ENCODE measurements around the gene DACT2.
"Not testable (repeated sequence)": the region's sequence is repeated elsewhere in the genome, so short reads cannot be mapped to it uniquely, and the experiment has no call there.

Gene DACT2

DNA sequence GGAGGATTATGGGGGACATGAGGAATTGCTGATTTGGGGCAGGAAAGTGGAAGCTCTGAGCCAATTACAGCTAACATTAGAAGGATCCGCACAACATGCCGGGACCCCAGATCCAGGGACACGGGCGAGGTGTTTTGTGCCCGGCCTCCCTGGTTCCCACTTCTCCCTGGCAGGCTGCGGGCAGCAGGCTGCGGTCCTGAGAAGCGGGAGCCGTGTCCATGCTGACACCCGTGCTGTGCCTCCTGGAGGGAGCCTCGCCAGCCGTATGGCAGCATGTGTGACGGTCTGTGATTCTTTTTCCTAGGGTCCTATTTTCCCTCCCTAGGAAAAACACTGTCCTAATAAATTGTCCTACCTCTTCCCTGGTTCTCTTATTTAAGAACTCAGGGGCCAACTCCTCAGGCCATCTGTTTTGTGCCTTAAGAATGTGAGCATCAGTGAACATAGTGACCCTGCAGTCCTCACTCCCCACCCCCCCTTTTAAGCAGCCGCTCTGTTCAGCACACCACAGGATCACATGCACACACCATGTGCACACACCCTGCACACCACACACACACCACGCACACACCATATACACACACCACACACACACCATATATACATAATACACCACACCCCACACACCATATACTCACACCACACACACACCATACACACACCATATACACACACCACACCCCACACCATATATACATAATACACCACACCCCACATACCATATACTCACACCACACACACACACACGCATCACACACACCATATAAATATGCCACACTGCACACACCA is 49.9 kb downstream of the DACT2 start:
- in situ Hi-C loops (cut with MboI; ENCODE audit: low sequenced_read_pairs), result no loop called here

DNA sequence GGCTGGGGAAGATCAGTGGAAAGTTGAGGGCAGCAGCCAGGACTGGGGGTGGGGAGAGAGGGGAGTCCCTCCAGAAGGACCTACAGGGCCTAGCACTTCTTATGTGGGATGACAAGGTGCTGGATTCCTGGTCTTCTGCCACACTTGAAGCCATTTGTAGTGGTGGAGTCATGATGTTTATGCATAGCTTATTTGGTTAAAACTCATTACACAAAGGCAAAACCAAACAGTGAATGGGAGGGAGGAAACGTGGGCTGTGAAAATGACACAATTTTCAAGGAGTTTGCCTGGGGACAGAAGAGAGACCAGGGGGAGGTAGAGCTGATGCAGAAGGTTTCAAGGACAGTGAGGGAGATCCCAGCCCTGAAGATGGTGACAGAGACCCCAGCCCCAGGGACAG is 50.8 kb downstream of the DACT2 start:
- in situ Hi-C loops (cut with MboI; ENCODE audit: low sequenced_read_pairs), result no loop called here

DNA sequence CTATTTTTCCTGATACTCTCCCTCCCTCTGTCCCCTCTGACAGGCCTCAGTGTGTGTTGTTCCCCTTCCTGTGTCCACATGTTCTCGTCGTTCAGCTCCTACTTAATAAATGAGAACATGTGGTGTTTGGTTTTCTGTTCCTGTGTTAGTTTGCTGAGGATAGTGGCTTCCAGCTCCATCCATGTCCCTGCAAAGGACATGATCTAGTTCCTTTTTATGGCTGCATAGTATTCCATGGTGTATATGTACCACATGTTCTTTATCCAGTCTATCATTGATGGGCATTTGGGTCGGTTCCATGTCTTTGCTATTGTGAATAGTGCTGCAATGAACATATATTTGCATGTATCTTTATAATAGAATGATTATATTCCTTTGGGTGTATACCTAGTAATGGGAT is 51.8 kb downstream of the DACT2 start:
- in situ Hi-C loops (cut with MboI; ENCODE audit: low sequenced_read_pairs), result not testable (repeated sequence)

DNA sequence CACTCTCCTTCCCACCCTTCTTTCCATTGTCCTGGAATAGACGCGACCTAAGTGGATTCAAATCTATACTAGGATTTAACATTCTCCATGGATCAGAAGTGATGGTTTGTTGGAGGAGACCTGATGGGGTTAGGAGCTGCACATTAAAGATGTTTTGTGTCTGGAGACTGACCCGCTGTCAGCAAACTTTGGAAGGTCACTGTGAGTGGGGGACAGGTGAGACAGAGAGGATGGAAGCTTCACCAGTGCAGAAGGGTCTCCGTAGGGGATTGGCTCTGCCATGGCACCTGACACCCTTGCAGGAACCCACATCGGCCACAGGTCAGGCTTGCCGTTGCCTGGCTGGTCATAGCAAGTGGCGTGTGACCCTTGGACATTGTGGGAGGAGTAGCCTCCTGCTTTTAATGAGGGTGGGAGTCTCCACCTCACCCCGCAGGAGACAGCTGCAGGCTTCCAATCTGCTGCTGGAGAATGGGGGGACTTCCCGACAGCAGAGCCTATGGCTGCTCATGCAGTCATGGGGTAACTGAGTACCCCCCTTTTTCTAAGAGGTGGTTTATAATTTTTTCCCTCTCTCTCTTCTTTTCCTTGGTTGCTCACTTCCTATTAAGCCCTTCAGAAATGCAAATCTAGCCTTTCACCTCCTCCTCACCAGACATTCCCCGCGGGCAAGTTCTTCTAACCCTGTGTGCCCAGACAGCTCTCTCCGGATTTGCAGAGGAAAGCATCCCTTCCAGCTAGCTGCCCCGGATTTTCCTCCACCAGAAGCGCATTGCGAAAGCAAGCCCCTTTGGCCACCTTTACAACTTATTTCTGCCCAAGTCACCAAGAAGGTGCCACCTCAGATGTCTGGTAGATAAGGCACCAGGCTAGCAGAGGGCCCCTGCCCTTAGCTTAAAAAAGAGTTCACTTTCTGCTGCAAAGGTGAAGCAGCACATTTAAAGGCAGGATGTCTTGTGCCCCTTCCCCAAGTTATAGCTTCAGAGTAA is 53.5 kb downstream of the DACT2 start:
- in situ Hi-C loops (cut with MboI; ENCODE audit: low sequenced_read_pairs), result no loop called here

DNA sequence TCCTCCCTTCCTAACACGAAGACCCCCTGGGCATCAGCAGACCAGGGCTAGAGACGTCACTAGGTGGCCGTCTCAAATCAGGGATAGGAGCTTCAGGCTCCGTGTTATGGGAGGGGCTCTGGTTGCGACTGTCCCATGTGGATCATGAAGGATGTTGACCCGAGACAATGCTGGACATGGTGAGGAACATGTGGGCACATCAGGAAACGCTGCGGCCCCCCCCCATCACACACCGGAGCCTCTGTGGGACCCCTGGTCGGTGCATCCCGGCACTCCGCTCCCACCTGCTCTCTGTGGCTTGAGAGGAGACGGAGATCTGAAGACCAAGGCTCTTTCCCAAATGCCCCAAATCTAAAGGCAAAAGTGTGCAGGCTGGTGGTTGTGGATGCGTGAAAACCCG is 54.2 kb downstream of the DACT2 start:
- in situ Hi-C loops (cut with MboI; ENCODE audit: low sequenced_read_pairs), result no loop called here

DNA sequence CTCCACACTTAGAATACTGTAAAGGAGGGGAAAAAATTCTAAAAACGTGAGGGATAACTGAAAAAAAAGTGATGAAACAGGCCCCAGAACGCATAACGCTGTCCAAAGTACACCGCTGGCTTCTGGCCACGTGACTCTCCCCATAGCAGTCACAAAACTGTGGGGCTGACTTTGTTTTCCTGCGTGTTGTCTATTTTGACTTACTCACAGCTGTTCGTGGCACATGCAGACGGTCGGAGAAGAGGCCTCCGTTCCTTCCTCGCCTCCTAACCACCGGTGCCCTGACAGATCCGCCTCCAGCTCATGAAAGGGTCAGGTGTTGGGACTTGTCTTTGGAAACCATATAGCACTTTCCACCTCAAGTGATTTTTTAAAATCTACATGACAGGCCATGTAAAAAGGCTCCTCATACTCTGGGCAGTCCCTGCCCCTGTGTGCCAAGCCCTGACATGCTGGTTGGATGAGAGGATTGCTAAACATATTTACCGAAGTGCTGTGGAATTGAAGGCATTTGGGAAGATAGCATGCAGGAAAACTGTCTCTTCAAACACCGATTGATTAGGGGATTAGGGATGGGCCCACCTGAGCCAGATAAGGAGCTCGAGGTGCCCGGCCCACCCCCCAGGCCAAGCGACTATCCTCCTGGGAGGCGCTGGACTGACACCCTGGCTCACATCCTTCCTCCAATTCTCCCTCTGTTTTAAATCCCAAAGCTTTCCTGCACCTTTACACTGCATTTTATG is 54.8 kb downstream of the DACT2 start:
- in situ Hi-C loops (cut with MboI; ENCODE audit: low sequenced_read_pairs), result no loop called here

DNA sequence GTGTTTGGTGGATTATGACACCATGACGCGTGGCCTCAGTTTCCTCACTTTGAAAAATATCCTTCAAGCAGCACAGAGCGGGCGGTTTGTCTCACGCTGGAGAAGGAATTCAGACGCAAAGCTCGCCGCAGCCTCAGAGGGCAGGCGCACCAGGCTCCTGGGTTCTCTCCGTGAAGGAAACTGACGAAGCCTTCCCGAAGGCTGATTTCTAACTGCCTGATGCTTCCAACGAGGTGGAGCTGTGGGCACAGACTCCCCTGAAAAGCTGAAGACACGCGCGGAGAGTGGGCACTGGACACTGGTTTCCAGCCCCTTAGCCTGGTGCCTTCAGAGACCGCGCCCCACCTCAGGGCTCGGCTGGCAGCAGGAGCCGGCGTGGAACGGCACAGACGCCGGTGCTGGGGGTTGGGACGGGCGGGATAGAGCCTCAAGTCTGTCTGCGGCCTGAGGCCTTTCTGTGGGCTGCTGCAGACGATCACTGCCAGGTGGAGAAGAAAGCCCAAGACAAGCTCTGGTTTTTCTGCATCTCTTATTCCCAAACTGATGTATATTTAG is 56.1 kb downstream of the DACT2 start:
- in situ Hi-C loops (cut with MboI; ENCODE audit: low sequenced_read_pairs), result no loop called here

DNA sequence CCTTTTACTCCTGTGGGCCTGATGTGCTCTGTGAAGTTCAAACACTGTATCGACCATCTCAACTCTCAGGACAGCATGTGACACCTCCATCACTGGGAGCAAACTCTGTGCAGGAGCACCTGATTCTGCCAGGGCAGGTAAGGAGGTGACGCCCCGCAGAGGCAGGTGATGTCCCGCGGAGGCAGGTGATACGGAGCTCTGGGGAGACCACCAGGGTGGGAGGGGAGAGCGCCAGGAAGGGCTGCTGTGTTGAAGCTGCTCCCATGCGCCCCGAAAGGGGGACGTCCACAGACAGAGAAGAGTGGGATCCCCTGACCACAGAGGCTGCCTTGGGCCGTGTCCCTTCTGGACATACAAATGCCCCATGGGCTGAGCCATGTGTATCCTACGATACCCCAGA is 58.3 kb downstream of the DACT2 start:
- in situ Hi-C loops (cut with MboI; ENCODE audit: low sequenced_read_pairs), result no loop called here

DNA sequence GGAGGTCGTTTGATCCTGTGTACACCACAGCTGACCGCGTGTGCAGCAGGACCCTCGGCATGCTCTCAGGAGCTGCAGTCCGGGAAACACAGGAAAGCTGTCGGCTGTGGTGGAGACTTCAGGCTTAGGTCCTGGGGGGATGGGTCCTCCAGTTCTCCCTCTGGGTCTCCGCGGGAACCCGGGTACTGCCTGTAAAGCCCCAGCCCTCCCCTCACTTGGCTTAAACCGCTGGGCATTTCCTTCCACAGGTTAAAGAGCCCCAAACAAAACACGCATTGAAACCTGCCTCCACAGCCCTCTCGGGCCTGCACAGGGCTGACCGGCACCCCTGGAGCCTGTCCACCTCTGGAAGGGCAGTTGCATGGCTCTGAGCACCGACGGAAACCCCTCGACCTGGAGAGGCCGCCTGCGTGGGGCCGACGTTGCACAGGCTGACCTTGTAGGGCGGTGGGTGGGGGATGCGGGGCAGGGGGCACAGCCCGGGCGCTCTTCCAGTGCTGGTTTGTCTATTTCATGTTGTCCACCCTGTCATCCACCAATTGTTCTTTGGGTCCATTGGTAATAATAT is 59.1 kb downstream of the DACT2 start:
- in situ Hi-C loops (cut with MboI; ENCODE audit: low sequenced_read_pairs), result no loop called here

DNA sequence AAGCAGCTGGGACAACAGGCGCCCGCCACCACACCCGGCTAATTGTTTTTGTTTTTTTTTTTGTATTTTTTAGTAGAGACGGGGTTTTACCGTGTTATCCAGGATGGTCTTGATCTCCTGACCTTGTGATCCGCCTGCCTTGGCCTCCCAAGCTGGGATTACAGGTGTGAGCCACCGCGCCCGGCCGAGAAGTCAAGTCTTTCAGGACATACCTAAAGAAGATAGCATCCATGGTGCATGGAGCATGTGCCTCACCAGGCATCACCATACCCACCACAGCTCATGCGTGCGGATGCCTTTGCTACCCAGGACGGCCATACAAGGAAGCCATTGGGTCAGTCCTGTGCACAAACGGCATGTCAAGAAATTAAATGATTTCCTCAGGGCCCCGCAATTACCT is 60.8 kb downstream of the DACT2 start:
- in situ Hi-C loops (cut with MboI; ENCODE audit: low sequenced_read_pairs), result no loop called here

DNA sequence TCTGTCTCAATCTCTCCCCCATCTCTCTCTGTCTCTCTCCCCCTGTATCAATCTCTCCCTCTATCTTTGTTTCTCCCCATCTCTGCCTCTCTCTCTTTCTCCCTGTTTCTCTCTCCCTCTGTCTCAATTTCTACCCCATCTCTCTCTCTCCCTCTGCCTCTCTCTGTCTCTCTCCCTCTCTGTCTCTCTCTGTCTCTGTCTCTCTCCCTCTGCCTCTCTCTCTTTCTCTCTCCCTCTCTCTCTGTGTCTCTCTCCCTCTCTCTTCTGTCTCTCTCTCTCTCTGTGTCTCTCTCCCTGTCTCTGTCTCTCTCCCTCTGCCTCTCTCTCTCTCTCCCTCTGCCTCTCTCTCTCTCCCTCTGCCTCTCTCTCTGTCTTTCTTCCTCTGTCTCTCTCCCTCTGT is 62.6 kb downstream of the DACT2 start:
- in situ Hi-C loops (cut with MboI; ENCODE audit: low sequenced_read_pairs), result no loop called here

All from hTERT RPE-1 (cell line).